ENCODE data around the gene EFCAB6.

The EFCAB6 gene

GRCh38 chr22:43564859-43565258, 247.2 kb downstream of the EFCAB6 start:
- no peak overlapping the region for H3K4me3 ChIP-seq (ENCODE audit: low read depth, low read length)
- DNase-seq (ENCODE audit: low read depth): no peak
- TF ChIP-seq CTCF (conservative IDR thresholded peaks at IDR 0.05; ENCODE audit: low read depth, low read length): no peak

GRCh38 chr22:43563571-43563970, 248.5 kb downstream of the EFCAB6 start:
- DNase-seq (ENCODE audit: low read depth): no peak
- no peak overlapping the region for H3K4me3 ChIP-seq (ENCODE audit: low read depth, low read length)
- TF ChIP-seq CTCF (conservative IDR thresholded peaks at IDR 0.05; ENCODE audit: low read depth, low read length): no peak

- no peak overlapping the region for H3K4me3 ChIP-seq (ENCODE audit: low read depth, low read length)
- no peak for TF ChIP-seq CTCF (conservative IDR thresholded peaks at IDR 0.05; ENCODE audit: low read depth, low read length)
- DNase-seq (ENCODE audit: low read depth): no peak
Observed at GRCh38 chr22:43562843-43563242, 249.3 kb downstream of the EFCAB6 start.

- H3K4me3 ChIP-seq (ENCODE audit: low read depth, low read length): no peak overlapping the region
- TF ChIP-seq CTCF (conservative IDR thresholded peaks at IDR 0.05; ENCODE audit: low read depth, low read length): no peak
- no peak for DNase-seq (ENCODE audit: low read depth)
Observed at GRCh38 chr22:43561415-43562178, 250.5 kb downstream of the EFCAB6 start.

DNA sequence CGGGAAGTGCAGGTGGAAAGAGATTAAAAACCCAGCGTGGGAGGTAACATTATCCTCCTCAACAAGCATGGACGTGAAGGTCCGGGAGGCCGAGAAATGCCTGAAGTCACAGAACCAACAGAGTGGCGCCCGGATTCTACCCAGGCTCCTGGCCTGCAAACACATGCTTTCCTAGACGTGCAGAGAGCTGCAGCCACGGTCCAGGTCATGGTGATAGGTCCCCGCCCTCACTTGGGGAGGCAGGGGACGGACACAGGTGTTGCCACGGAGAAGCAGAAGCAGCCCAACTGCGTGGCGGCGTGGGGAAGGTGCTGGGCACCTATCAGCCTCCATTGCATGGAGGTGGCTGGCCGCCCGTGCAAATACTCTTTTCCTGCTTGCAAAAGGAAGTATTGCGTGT, 251.5 kb downstream of the EFCAB6 start:
- DNase-seq (ENCODE audit: low read depth): no peak
- no peak overlapping the region for H3K4me3 ChIP-seq (ENCODE audit: low read depth, low read length)
- no peak for TF ChIP-seq CTCF (conservative IDR thresholded peaks at IDR 0.05; ENCODE audit: low read depth, low read length)

DNA sequence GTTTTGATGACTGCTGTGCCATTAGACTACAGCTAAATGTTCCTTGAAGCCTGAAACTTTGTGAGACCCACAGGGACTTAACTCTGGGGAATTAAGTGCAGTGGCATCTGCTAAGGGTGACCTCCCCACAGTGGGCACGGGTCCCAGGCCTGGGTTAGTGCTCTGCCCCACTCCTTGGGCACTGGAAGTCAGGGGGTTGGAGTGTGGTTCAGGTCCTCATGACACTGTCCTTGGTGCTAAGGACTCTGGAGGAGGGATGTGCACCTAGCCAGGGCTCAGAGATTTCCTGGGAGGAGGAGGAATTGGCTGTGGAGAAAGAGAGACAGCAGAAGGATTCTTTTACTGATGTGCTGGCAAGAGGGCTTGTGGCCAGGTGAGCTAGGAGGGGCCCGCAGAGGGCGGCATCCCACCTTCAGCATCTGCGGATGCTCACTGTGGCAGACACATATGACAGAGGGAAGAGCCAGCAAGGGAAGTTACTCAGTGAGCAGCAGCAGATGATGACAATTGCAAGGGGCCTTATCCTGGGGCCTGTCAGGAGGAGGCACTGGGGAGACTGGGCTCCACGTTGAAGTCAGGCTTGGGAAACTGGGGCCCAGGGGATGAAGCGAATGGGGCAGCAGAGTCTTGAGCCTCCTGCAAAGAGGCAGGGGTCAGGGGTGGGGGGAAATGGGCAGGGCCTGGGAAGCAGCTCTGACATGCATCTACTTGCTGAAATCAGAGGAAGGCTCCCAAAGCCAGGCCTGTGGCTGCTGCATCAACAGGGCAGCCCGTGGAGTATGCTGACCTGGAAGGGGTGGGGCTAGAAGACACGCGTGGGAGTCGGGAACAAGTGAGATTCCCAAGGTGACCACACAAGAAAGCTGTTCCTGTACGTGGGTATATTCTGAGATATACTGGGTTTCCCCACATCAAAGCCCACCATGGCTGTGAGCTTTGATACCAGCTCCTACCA, 256.3 kb downstream of the EFCAB6 start:
- TF ChIP-seq CTCF (conservative IDR thresholded peaks at IDR 0.05; ENCODE audit: low read depth, low read length): no peak

More for the DNA sequence above, 256.3 kb downstream of the EFCAB6 start:
- DNase-seq (ENCODE audit: low read depth): no peak
- no peak overlapping the region for H3K4me3 ChIP-seq (ENCODE audit: low read depth, low read length)
